ENCODE data around the gene TMEM255B. TPM values are rescaled to one million over a fixed set of nuclear protein-coding genes. Genes with fewer than 3 reads are reported as not detected.

TMEM255B gene
- total RNA-seq, 2 donors from 2014 or later: 3.0 to 4.2 TPM

- Histone ChIP-seq H3K27me3 (no peaks in the 10 kb centered on the region), H3K9ac (ENCODE audit: low read depth in 2 of 2, low read length in 2 of 2) (no peak overlapping the region), H3K36me3 (no peaks in the 10 kb centered on the region), H3K27ac (no peak overlapping the region), H3K4me1 (no peaks in the 10 kb centered on the region), H3K9me3 (no peaks in the 10 kb centered on the region), H3K4me3 (no peak overlapping the region)
- intact Hi-C loops (cut with DNase I): no loop called here
- no peak for TF ChIP-seq CTCF (IDR thresholded peaks at IDR 0.05)
- no peak for DNase-seq
These were observed 24.2 kb upstream of the TMEM255B start for GRCh38 chr13:113734826-113735125.

GRCh38 chr13:113735194-113735593, 23.8 kb upstream of the TMEM255B start:
- no peak overlapping the region for H3K4me3 ChIP-seq
- H3K27me3 ChIP-seq: no peaks in the 10 kb centered on the region
- no peak for DNase-seq
- no peak for TF ChIP-seq CTCF (IDR thresholded peaks at IDR 0.05)
- no peak overlapping the region for H3K27ac ChIP-seq
- intact Hi-C loops (cut with DNase I): no loop called here
- no peaks in the 10 kb centered on the region for H3K36me3 ChIP-seq
- no peaks in the 10 kb centered on the region for H3K4me1 ChIP-seq
- no peak overlapping the region for H3K9ac ChIP-seq (ENCODE audit: low read depth in 2 of 2, low read length in 2 of 2)
- no peaks in the 10 kb centered on the region for H3K9me3 ChIP-seq

GRCh38 chr13:113735750-113736149, 23.3 kb upstream of the TMEM255B start:
- no peak for TF ChIP-seq CTCF (IDR thresholded peaks at IDR 0.05)
- no peaks in the 10 kb centered on the region for H3K9me3 ChIP-seq
- H3K27me3 ChIP-seq: no peaks in the 10 kb centered on the region
- H3K36me3 ChIP-seq: no peaks in the 10 kb centered on the region
- DNase-seq: no peak
- intact Hi-C loops (cut with DNase I): no loop called here
- no peak overlapping the region for H3K27ac ChIP-seq
- H3K4me3 ChIP-seq: no peak overlapping the region
- H3K9ac ChIP-seq (ENCODE audit: low read depth in 2 of 2, low read length in 2 of 2): no peak overlapping the region
- no peaks in the 10 kb centered on the region for H3K4me1 ChIP-seq

GRCh38 chr13:113736258-113736731, 22.7 kb upstream of the TMEM255B start:
- intact Hi-C loops (cut with DNase I): no loop called here
- no peaks in the 10 kb centered on the region for H3K4me1 ChIP-seq
- no peak overlapping the region for H3K9ac ChIP-seq (ENCODE audit: low read depth in 2 of 2, low read length in 2 of 2)
- H3K9me3 ChIP-seq: no peaks in the 10 kb centered on the region
- H3K27ac ChIP-seq: no peak overlapping the region
- H3K27me3 ChIP-seq: no peaks in the 10 kb centered on the region
- no peaks in the 10 kb centered on the region for H3K36me3 ChIP-seq
- H3K4me3 ChIP-seq: no peak overlapping the region
- DNase-seq: peak; percentile 57
- no peak for TF ChIP-seq CTCF (IDR thresholded peaks at IDR 0.05)

GRCh38 chr13:113737803-113738202, 21.2 kb upstream of the TMEM255B start:
- no peaks in the 10 kb centered on the region for H3K4me1 ChIP-seq
- no peak overlapping the region for H3K4me3 ChIP-seq
- H3K9ac ChIP-seq (ENCODE audit: low read depth in 2 of 2, low read length in 2 of 2): no peak overlapping the region
- no peaks in the 10 kb centered on the region for H3K36me3 ChIP-seq
- H3K27ac ChIP-seq: no peak overlapping the region
- no peaks in the 10 kb centered on the region for H3K27me3 ChIP-seq
- DNase-seq: no peak
- intact Hi-C loops (cut with DNase I): no loop called here
- H3K9me3 ChIP-seq: no peaks in the 10 kb centered on the region
- no peak for TF ChIP-seq CTCF (IDR thresholded peaks at IDR 0.05)
